IMR-90 (cell line): ENCODE results near the gene SEPTIN10. TPM values are rescaled to one million over a fixed set of nuclear protein-coding genes. Genes with fewer than 3 reads are reported as not detected.
A peak's percentile ranks its signal among the peaks of the same experiment; 100 is the strongest.

ENCODE experiments used
- ATAC-seq: fragments of 200-7000 bp; cut with Tn5 transposase; 2 replicates; pipeline ENCODE4 v1.9.1; 2020; ENCODE audit warnings: low read depth, mild to moderate bottlenecking, moderate library complexity
- BruUV-seq: library from RNA; stranded (reverse); fragments of 400-500 nt; replicated peaks from 2 replicates; lab custom pipeline; 2021; lab: Mats Ljungman, UMichigan
- CTCF ChIA-PET: fragments of 300-600 bp; formaldehyde crosslinking; extraction: SDS; loops from one replicate; lab custom pipeline; 2021; ENCODE audit warnings: antibody characterized with exemption; lab: Yijun Ruan, JAX
- POLR2A ChIA-PET: fragments of 300-600 bp; sonication (Branson Sonifier 250); formaldehyde crosslinking; loops from one replicate; lab custom pipeline; 2022; ENCODE audit warnings: antibody characterized with exemption; ENCODE audit not compliant: unreplicated experiment; lab: Charles Lee
- DNase-seq: peaks from one replicate; pipeline ENCODE4 v3.0.0; 2013
- H2AFZ ChIP-seq: replicated peaks from 2 replicates; pipeline ENCODE3; 2013; ENCODE audit warnings: low read length, mild to moderate bottlenecking; ENCODE audit not compliant: poor library complexity
- H2AK5ac ChIP-seq: 2 replicates; pipeline ENCODE4 v1.6.1; 2013; ENCODE audit warnings: low read depth, low read length, inconsistent platforms
- H2AK9ac ChIP-seq: replicated peaks from 2 replicates; pipeline ENCODE3; 2013; ENCODE audit warnings: mild to moderate bottlenecking, low read depth, low read length, moderate library complexity; ENCODE audit not compliant: poor library complexity
- H2BK120ac ChIP-seq: 2 replicates; pipeline ENCODE4 v1.6.1; 2013; ENCODE audit warnings: low read depth, low read length, inconsistent platforms
- H2BK15ac ChIP-seq: 3 replicates; pipeline ENCODE4 v1.6.1; 2013; ENCODE audit warnings: low read depth, low read length, inconsistent platforms
- H2BK20ac ChIP-seq: 2 replicates; pipeline ENCODE4 v1.6.1; 2013; ENCODE audit warnings: low read depth, mild to moderate bottlenecking, inconsistent platforms, low read length, moderate library complexity
- H2BK5ac ChIP-seq: 2 replicates; pipeline ENCODE4 v1.6.1; 2013; ENCODE audit warnings: mild to moderate bottlenecking, low read depth, low read length, inconsistent platforms; ENCODE audit not compliant: poor library complexity, severe bottlenecking
- H3K14ac ChIP-seq: replicated peaks from 2 replicates; pipeline ENCODE4 v1.6.1; 2013; ENCODE audit warnings: low read depth, low read length, inconsistent platforms
- H3K18ac ChIP-seq: 2 replicates; pipeline ENCODE4 v1.6.1; 2013; ENCODE audit warnings: low read depth, low read length, control low read depth
- H3K23ac ChIP-seq: 2 replicates; pipeline ENCODE4 v1.6.1; 2013; ENCODE audit warnings: low read depth, low read length, inconsistent platforms
- H3K27ac ChIP-seq: 2 replicates; pipeline ENCODE4 v1.5.1; 2013; ENCODE audit warnings: mild to moderate bottlenecking, control low read depth, low read length; ENCODE audit not compliant: insufficient read depth
- H3K27me3 ChIP-seq: 2 replicates; pipeline ENCODE4 v1.6.1; 2013; ENCODE audit warnings: low read length; ENCODE audit not compliant: control insufficient read depth, insufficient read depth
- H3K36me3 ChIP-seq: 2 replicates; pipeline ENCODE4 v1.6.1; 2013; ENCODE audit warnings: low read length, mixed read lengths; ENCODE audit not compliant: control insufficient read depth, insufficient read depth
- H3K4ac ChIP-seq: 2 replicates; pipeline ENCODE4 v1.6.1; 2013; ENCODE audit warnings: low read depth, low read length, inconsistent platforms
- H3K4me1 ChIP-seq: 2 replicates; pipeline ENCODE4 v1.6.1; 2013; ENCODE audit warnings: low read length, mixed read lengths; ENCODE audit not compliant: control insufficient read depth, insufficient read depth
- H3K4me2 ChIP-seq: 2 replicates; pipeline ENCODE4 v1.6.1; 2013; ENCODE audit warnings: low read depth, mild to moderate bottlenecking, control low read depth, low read length, moderate library complexity
- H3K4me3 ChIP-seq: 2 replicates; pipeline ENCODE4 v1.5.1; 2013; ENCODE audit warnings: low read depth, mild to moderate bottlenecking, control low read depth, low read length, moderate library complexity; ENCODE audit not compliant: insufficient read depth
- H3K56ac ChIP-seq: 2 replicates; pipeline ENCODE4 v1.6.1; 2013; ENCODE audit warnings: low read length, inconsistent platforms; ENCODE audit not compliant: insufficient read depth; ENCODE audit errors: extremely low read depth
- H3K79me1 ChIP-seq, 2 experiments: 2 replicates each; pipeline ENCODE4 v1.6.1; 2013; ENCODE audit warnings: low read length in 2 of 2, inconsistent platforms in 1 of 2, low read depth in 1 of 2
- H3K9ac ChIP-seq: 2 replicates; pipeline ENCODE4 v1.6.1; 2013; ENCODE audit warnings: low read depth, low read length, control low read depth
- H3K9me1 ChIP-seq: 2 replicates; pipeline ENCODE4 v1.6.1; 2013; ENCODE audit warnings: low read length, inconsistent platforms; ENCODE audit not compliant: insufficient read depth
- H3K9me3 ChIP-seq: 2 replicates; pipeline ENCODE4 v1.6.1; 2013; ENCODE audit warnings: low read length; ENCODE audit not compliant: control insufficient read depth, insufficient read depth
- H4K20me1 ChIP-seq: 2 replicates; pipeline ENCODE4 v1.6.1; 2013; ENCODE audit warnings: low read length, inconsistent platforms; ENCODE audit not compliant: insufficient read depth
- H4K5ac ChIP-seq: 2 replicates; pipeline ENCODE4 v1.6.1; 2013; ENCODE audit warnings: mild to moderate bottlenecking, low read depth, low read length, control low read depth
- H4K8ac ChIP-seq, 2 experiments: 2 replicates each; pipeline ENCODE4 v1.6.1; 2013; ENCODE audit warnings: low read depth in 2 of 2, low read length in 2 of 2, control low read depth in 1 of 2, inconsistent platforms in 1 of 2
- H4K91ac ChIP-seq: 2 replicates; pipeline ENCODE4 v1.6.1; 2013; ENCODE audit warnings: low read depth, low read length, inconsistent platforms; ENCODE audit not compliant: insufficient read depth
- MAFK ChIP-seq: IDR thresholded peaks from 2 replicates; pipeline ENCODE4 v1.6.1; 2012; ENCODE audit warnings: low read depth, low read length, improper control_type of control experiment
- POLR2A ChIP-seq: IDR thresholded peaks from 2 replicates; pipeline ENCODE4 v1.6.1; 2012; ENCODE audit warnings: mild to moderate bottlenecking, low read depth, low read length
- dilution Hi-C: fragments of 300-500 bp; cut with HindIII; formaldehyde crosslinking; loops from one replicate; pipeline ENCODE4 v1.14.3; 2018; ENCODE audit warnings: low sequenced_read_pairs; ENCODE audit not compliant: unreplicated experiment
- in situ Hi-C: fragments of 300-500 bp; cut with MboI; formaldehyde crosslinking; loops from 3 replicates; pipeline ENCODE4 v1.14.3; 2019; ENCODE audit warnings: low sequenced_read_pairs, inconsistent platforms, mixed read lengths
- intact Hi-C: fragments of 100-400 bp; cut with micrococcal nuclease; formaldehyde crosslinking; loops from 2 replicates; pipeline ENCODE4 v1.10.0; 2022
- polyA plus RNA-seq, 3 experiments: library from polyadenylated mRNA; depleted of rRNA; stranded (reverse); fragments of >200 nt; gene quantifications; 2 replicates each; pipeline ENCODE4 v1.2.3, GENCODE V29; 2012; ENCODE audit warnings: low replicate concordance in 1 of 3
- total RNA-seq: library from RNA; depleted of rRNA; stranded (reverse); fragments of >200 nt; gene quantifications from 2 replicates; pipeline ENCODE4 v1.2.3, GENCODE V29; 2012

Gene SEPTIN10
- total and polyA plus RNA-seq, 2 of the 4 experiments (the other 2 are of a cell fraction) = 55.4 to 82.6 TPM

DNA sequence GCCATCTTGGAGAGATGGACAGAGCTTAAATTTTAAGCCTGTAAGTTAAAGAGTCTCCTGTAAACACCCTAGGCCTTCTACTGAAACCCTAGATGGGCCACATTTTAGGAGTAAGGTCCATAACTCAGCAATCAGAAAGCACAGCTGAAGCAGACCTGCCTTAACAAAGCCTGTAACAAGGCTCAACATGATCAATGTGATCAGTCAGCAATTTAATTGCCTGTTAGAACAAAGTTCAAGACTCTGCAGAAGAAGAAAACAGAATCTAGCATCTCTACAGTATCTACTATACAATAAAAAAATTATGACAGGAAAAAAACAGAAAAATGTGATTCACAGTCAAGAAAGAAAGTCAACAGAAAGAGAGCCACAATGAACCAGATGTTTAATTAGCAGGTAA is 27.1 kb downstream of the SEPTIN10 start:
- no peak overlapping the region for H2AK5ac ChIP-seq
- H4K5ac ChIP-seq = no peak overlapping the region; the same call in 1 of the 2 replicates
- no peak overlapping the region for H3K14ac ChIP-seq
- H2BK20ac ChIP-seq = no peak overlapping the region
- H3K27ac ChIP-seq = no peak overlapping the region
- no TSS peak for BruUV-seq
- peaks cover 7% of the 10 kb centered on the region; the same call in 1 of the 2 replicates for H3K36me3 ChIP-seq
- POLR2A ChIA-PET = no interaction called here
- peaks cover 57 to 65% of the 10 kb centered on the region in 2 experiments for H3K79me1 ChIP-seq
- H4K20me1 ChIP-seq = peaks cover 15% of the 10 kb centered on the region; the same call in 1 of the 2 replicates
- H2AFZ ChIP-seq = no peak overlapping the region
- CTCF ChIA-PET = interaction anchor here (0.6 to 1.5 kb wide), 3 partner anchors 12 to 40 kb away, joined by 3 to 4 read pairs (median 3); no protein-coding TSS in a partner anchor
- H4K91ac ChIP-seq = no peak overlapping the region
- no peak overlapping the region for H3K4me2 ChIP-seq
- no peak overlapping the region for H2BK120ac ChIP-seq
- no peak overlapping the region for H3K56ac ChIP-seq
- H2BK5ac ChIP-seq = no peak overlapping the region
- H3K4ac ChIP-seq = no peak overlapping the region
- ATAC-seq (no peak), DNase-seq (no peak)
- H3K9ac ChIP-seq = no peak overlapping the region
- no peak overlapping the region for H4K8ac ChIP-seq
- H2AK9ac ChIP-seq = no peak overlapping the region
- intact Hi-C loops = no loop called here
- H3K9me1 ChIP-seq = 0 out of 2 replicates have a peak, but pooled peaks cover 3% of the 10 kb centered on the region
- H2BK15ac ChIP-seq = no peak overlapping the region
- peak; percentile 36; the same call in 1 of the 2 replicates for TF ChIP-seq MAFK
- TF ChIP-seq POLR2A = no peak
- dilution Hi-C loops = no loop called here
- H3K27me3 ChIP-seq = no peaks in the 10 kb centered on the region
- in situ Hi-C loops = no loop called here
- no peak overlapping the region for H3K4me3 ChIP-seq
- H3K18ac ChIP-seq = no peak overlapping the region
- H3K23ac ChIP-seq = no peak overlapping the region
- no peaks in the 10 kb centered on the region for H3K9me3 ChIP-seq
- H3K4me1 ChIP-seq = peaks cover 4% of the 10 kb centered on the region
